ENCODE results near the gene ANKRD42.
A peak's percentile ranks its signal among the peaks of the same experiment; 100 is the strongest.

ANKRD42 gene

GRCh38 chr11:83156144-83156995, 37.1 kb upstream of the ANKRD42 start:
- no peak for TF ChIP-seq CTCF (IDR thresholded peaks at IDR 0.05; ENCODE audit: low read depth, low read length, missing control alignments)
- DNase-seq (ENCODE audit: low read depth), result peak; percentile 100
- in situ Hi-C loops (cut with HindIII; ENCODE audit: low sequenced_read_pairs), result no loop called here
- H3K4me3 ChIP-seq (ENCODE audit: low read depth, low read length), result peak overlapping the region; percentile 71

GRCh38 chr11:83156996-83157593, 36.4 kb upstream of the ANKRD42 start, which contains the start of gene PCF11:
PCF11 (plus strand) TSS chr11:83157131; CDS start chr11:83157440, 309 bp downstream.
- peak within 1 kb of the TSS; percentile 71 for H3K4me3 ChIP-seq (ENCODE audit: low read depth, low read length)
- in situ Hi-C loops (cut with HindIII; ENCODE audit: low sequenced_read_pairs), result no loop called here
- DNase-seq (ENCODE audit: low read depth), result no peak
- no peak for TF ChIP-seq CTCF (IDR thresholded peaks at IDR 0.05; ENCODE audit: low read depth, low read length, missing control alignments)

GRCh38 chr11:83157594-83158356, 35.7 kb upstream of the ANKRD42 start:
- in situ Hi-C loops (cut with HindIII; ENCODE audit: low sequenced_read_pairs), result no loop called here
- no peak for TF ChIP-seq CTCF (IDR thresholded peaks at IDR 0.05; ENCODE audit: low read depth, low read length, missing control alignments)
- peak overlapping the region; percentile 71 for H3K4me3 ChIP-seq (ENCODE audit: low read depth, low read length)
- DNase-seq (ENCODE audit: low read depth), result peak; percentile 13

- TF ChIP-seq CTCF (IDR thresholded peaks at IDR 0.05; ENCODE audit: low read depth, low read length, missing control alignments), result no peak
- peak overlapping the region; percentile 71 for H3K4me3 ChIP-seq (ENCODE audit: low read depth, low read length)
- peak; percentile 3 for DNase-seq (ENCODE audit: low read depth)
- in situ Hi-C loops (cut with HindIII; ENCODE audit: low sequenced_read_pairs), result no loop called here
Measured at GRCh38 chr11:83158357-83158786, 35.1 kb upstream of the ANKRD42 start.

GRCh38 chr11:83158965-83159901, 34.3 kb upstream of the ANKRD42 start:
- DNase-seq (ENCODE audit: low read depth), result no peak
- TF ChIP-seq CTCF (IDR thresholded peaks at IDR 0.05; ENCODE audit: low read depth, low read length, missing control alignments), result no peak
- in situ Hi-C loops (cut with HindIII; ENCODE audit: low sequenced_read_pairs), result no loop called here
- peak overlapping the region; percentile 71 for H3K4me3 ChIP-seq (ENCODE audit: low read depth, low read length)

Data from astrocyte of the cerebellum (primary cell).